GM12801 (cell line): ENCODE results near the gene ZNF317.

Source experiments
- TF ChIP-seq, protein P1 (sequence below): IDR thresholded peaks from one replicate; pipeline ENCODE4 v1.5.1; 2011; ENCODE audit warnings: control low read depth; ENCODE audit not compliant: insufficient read length; ENCODE audit errors: extremely low read depth

ZNF317 gene

DNA sequence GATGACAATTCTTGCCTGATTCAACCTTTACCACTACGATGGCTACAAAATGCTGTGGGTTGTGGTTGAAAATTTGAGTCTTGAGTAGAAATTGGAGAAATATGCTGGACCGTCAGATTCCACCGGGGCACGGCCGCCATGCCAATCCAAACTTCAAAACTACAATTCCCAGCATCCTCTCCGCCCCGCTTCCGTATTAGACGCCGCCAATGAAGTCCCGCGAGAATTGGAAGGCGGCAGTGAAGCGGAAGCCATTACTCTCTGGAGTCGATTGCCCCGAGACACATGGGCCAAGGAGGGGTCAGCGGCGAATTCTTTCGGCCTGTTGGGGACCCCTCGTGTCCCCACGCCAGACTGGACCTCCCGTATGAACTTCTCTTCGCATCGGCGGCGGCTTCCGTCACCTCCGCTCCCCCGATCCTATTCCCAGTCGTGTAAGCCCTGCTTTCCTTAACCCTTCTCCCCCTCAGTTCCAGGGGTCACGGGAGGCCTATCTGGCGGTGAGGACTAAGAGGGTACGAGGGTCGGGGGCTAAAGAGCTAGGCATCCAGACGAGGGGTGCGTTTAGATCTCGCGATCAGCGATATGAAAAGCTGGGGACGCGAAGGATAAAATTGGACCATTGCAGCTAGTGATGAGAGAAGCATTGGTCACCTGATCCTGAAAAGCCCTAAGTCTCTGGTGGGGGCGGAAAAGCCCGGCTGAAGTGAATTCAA lies at the start of gene ZNF317:
Gene ZNF317, plus strand, starts transcription at position 239 of the 716 bp plus-strand sequence. CDS start 15,620 bp downstream, outside the sequence.
- TF ChIP-seq, protein P1, sequence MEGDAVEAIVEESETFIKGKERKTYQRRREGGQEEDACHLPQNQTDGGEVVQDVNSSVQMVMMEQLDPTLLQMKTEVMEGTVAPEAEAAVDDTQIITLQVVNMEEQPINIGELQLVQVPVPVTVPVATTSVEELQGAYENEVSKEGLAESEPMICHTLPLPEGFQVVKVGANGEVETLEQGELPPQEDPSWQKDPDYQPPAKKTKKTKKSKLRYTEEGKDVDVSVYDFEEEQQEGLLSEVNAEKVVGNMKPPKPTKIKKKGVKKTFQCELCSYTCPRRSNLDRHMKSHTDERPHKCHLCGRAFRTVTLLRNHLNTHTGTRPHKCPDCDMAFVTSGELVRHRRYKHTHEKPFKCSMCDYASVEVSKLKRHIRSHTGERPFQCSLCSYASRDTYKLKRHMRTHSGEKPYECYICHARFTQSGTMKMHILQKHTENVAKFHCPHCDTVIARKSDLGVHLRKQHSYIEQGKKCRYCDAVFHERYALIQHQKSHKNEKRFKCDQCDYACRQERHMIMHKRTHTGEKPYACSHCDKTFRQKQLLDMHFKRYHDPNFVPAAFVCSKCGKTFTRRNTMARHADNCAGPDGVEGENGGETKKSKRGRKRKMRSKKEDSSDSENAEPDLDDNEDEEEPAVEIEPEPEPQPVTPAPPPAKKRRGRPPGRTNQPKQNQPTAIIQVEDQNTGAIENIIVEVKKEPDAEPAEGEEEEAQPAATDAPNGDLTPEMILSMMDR: no peak

DNA sequence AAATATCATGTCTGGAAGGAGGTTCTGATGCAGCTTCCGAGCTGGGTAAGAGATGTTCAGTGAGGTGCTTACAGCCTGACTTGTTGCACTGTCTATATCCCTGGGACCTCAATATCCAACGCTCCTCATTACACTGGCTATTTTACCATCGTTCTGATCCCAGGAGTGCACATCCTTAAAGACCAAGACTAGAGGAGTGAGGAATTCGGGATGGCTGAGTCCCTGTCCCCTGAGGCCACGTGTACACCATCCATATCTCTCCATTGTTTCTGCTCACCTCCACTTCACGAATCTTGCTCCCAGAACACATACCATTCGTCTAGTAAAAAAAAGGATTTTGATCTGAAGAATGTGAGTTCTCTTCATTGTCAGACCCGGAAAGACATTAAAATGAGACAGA lies 32.8 kb upstream of the ZNF317 start, which contains the start of gene OR7G2:
Gene OR7G2, minus strand, starts transcription at position 101 of the 400 bp plus-strand sequence. CDS start 4,232 bp downstream, outside the sequence.
- TF ChIP-seq, protein P1: no peak

DNA sequence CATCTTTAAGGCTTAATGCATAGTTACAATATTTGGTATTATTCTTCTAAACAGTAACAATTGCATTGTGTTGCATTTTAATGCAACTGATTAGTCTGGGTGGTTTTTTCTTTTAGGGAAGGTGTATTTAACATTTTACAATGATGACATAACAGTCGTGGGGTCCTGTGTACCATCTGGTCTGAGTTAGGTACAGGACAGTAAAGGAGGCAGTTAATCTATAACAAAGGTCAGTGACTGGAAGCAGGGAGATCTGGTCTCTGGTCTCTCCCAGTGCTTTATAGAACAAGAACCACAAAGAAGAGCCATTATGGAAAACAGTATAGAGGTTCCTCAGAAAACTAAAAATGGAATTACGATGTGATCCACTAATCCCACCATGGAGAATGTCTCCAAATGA lies 30.2 kb upstream of the ZNF317 start:
- TF ChIP-seq, protein P1: no peak

GRCh38 chr19:9115307-9115813 lies 24.8 kb upstream of the ZNF317 start, which contains the start of gene OR7G1:
OR7G1 (minus strand) TSS chr19:9115763; CDS start chr19:9115763, 0 bp downstream.
- TF ChIP-seq, protein P1: no peak

- TF ChIP-seq, protein P1: no peak
These were observed 23.6 kb upstream of the ZNF317 start for GRCh38 chr19:9116547-9116946.

DNA sequence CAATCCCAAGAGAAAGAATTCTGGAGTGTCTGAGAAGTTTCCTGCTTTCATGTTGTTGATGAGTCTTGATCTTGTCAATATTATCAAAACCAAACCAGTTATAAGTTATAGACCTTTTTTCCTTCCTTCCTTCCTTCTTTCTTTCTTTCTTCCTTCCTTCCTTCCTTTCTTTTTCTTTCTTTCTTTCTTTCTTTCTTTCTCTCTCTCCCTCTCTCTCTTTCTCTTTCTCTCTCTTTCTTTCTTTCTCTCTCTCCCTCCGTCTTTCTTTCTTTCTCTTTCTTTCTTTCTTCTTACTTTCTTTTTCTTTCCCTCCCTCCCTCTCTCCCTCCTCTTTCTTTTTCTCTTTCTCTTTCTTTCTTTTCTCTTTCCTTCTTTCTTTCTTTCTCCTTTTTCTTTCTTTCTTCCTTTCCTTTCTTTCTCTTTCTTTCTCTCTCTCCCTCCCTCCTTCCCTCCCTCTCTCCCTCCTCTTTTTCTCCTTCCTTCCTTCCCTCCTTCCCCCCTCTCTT lies 13.2 kb upstream of the ZNF317 start, which contains the start of gene OR7G3:
Gene OR7G3, minus strand, starts transcription at position 51 of the 506 bp plus-strand sequence. Its CDS starts 0 bp downstream, at position 51.
- TF ChIP-seq, protein P1: no peak

DNA sequence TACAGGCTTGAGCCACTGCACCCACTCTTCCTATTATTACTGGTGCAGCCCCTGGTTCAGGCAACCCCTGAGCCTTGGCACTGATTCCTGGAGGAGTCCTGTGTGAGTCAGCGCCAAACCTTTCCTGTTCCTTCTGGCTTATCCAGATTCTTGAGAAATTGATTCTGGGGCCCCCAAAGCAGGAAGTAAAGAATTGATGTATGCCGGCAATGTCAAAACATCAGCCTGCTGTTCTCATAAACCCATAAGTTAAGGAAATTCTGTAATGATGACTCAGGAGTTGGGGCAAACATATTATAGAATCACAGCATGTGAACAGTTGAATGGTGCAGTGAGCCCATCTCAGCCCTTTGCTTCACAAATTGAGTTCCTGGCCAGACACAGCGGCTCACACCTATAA lies 12.0 kb upstream of the ZNF317 start:
- TF ChIP-seq, protein P1: no peak
